GM11168 (cell line): ENCODE results near the gene MAB21L4.
"Not testable (repeated sequence)": the region's sequence is repeated elsewhere in the genome, so short reads cannot be mapped to it uniquely, and the experiment has no call there.

Experiments used
- in situ Hi-C: fragments of 300-500 bp; cut with MboI; formaldehyde crosslinking; loops from one replicate; pipeline ENCODE4 v1.12.0; 2022; ENCODE audit warnings: low sequenced_read_pairs; ENCODE audit not compliant: unreplicated experiment

The MAB21L4 gene

DNA sequence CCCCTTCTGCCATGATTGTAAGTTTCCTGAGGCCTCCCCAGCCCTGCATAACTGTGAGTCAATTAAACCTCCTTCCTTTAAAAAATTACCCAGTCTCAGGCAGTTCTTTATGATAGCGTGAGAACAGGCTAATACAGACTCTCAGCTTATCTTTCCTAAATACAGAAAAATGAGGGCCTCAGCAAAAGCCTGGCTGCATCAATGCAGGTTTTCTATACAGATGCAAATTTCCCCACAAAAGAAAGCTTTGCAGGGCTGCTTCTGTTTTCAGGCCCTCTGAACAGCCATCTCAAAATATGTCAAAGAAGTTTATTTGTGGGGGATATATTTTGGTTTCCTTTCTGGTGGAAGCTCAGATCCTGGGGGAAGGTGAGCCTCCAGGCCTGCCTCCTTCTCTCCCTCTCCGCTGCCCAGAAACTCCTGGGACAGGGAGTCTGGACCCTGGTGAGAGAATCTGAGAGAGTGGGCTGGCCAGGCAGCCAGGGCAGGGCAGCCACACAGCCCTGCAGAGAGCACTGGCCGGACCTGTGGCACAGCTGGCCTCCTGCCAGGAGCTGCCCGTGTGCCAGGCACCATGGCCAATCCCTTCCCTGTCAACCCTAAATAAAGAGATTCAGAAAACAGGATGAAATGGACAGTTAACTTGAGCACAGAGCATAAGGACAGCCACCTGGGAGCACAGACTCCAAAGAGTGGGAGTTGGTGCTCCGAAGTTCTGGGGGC lies 48.9 kb downstream of the MAB21L4 start:
- in situ Hi-C loops = no loop called here

DNA sequence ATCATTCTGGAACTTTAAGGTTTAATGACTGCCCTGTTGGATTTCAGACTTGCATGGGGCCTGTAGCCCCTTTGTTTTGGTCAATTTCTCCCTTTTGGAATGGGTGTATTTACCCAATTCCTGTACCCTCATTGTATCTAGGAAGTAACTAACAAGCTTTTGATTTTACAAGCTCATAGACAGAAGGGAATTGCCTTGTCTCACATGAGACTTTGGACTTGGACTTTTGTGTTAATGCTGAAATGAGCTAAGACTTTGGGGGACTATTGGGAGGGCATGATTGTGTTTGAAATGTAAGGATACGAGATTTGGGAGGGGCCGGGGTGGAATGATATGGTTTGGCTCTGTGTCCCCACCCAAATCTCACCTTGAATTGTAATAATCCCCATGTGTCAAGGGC lies 49.6 kb downstream of the MAB21L4 start:
- in situ Hi-C loops = not testable (repeated sequence)

DNA sequence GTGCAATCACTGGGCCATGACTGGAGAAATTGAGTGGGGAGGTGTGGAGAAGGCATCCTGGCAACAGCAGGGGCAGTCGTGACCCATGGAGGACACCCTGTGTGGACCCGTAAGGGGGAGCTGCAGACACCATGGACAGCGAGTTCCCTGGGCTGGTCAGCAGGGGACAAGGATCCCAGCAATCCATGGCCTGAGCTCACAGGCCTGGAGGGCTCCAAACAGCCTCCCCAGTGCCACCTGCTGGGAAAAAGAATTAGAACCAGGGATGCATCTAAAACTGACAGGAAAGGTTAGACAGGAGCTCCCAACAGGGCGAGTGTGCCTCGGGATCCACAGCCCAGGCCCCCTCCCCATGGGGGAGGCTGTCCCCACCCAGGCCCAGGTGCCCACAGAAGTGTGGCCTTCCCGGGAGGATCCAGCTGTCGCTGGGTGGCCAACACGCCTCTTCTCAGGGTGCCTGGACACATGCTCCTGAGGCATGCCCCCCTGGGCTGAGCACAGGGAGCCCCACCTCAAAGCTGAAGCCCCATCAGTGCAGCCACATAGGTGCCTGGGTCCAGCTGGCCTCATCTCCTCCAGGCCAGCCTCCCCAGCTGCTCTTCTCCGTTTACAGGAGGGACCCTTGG lies 55.4 kb downstream of the MAB21L4 start:
- in situ Hi-C loops = no loop called here

DNA sequence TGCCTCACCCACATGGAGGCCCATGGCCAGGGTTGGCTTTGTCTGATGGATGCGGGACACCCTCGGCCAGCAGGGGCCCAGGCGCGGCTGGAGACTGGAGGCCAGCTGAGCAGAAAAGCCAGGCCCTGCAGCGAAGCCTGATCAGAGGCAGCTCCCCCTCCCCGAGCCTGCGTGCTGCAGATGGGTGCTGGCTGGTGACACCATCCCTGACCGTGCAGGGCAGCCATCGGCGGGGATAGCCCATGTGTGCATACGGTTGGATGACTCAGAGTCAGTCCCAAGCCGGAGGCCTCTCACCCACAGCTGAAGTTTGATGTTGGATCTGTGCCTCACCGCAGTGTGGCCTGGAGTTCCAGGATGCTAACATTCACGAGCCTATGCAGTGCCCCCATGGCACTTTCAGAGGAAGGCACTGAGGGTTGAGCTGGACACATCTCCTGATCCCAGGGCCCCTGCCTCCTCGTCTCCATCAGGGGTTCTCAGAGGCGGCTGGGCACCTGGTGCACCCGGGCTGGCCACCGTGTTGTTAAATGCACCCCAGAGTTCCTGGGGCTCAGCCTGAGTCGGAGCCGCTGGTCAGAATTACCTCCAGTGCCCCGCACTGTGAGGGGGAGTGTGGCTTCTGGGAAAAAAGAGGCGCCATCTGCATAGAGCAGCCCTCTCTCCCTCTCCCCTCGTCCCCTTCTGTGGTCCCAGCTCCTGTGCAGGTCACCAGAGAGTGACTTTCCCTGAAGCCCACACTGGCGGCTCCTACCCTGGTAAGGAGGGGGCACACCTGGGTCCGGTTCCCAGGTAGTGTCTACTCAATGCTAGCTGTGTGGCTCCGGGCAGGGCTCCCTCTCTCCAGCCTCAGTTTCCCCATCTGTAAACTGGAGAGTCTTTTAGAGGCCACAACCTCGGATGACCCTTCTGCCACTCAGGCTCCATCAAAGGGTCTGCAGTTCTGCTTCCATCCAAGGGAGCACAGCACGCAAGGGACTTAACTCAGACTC lies 56.5 kb downstream of the MAB21L4 start:
- in situ Hi-C loops = no loop called here

DNA sequence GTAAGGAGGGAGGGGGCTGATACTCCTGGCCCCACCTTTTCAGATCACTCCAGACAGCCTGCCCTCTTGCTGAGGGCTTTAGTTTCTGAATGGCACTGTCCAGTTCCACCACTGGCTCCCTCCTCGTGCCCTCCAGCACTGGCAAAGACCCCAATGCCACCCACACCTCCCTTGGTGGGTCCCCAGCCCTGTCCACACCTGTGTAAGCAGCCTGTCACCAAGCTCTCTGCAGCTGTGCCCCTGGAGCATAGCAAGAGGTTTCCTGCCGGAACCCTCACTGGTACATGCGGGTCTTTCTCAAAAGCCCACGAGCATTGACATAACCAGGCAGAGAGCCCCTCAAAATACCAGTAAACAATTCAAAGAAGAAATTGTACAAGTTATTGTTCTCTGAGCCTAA lies 58.3 kb downstream of the MAB21L4 start:
- in situ Hi-C loops = no loop called here

DNA sequence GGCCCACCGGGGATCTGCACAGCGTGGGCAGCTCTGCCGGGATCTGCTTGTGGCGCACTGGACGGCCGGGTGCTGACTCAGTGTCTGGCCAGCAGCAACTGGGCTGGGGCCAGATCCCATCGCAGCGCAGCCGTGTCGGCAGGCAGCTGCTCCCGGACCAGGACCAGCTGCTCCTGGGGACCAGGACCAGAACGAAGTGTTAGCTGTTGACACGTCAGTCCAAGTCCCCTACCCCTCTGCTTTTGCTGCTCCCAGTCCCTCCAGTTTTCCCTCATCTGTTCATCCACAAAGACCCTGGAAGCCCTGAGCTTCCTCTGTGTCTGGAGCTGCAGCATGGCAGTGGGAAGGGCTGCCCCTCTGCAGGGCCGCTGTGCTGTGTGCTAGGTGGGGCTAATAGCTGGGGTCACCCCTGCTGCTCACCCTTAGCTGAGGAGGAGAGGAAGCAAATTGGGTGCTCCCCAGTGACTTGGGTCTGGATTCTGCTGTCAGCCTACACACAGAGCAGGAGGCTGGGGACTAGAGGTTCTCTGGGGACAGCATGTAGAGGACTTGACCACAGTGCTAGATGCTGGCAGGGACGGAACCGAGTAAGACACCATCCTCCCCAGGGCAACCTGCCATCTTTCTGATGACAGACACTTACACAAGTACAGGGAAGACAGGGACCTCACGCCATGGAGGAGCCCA lies 59.0 kb downstream of the MAB21L4 start:
- in situ Hi-C loops = no loop called here
